KG1 (cell line): ENCODE measurements around the gene FGF10.

ENCODE experiments used
- DNase-seq: peaks from one replicate; lab custom pipeline; 2025; lab: John Stamatoyannopoulos, UW

The FGF10 gene

DNA sequence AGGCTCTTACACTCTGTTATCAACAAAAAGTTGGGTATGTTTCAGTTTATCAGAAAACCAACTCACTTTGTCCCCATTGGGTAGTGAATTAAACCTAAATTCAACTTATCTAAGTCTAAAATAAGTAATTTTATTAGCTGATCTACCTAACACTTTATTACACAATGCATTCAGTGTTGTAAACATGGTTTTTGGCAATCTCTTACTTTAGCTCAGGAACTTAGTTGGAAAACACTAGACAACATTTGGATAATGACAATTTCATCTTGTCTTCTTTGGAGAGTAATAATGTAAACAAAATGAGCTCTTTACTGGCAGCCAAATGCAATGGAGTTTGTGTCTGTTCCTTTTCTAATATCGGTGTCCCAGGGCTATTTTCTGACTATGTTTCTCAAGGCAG lies 33.0 kb downstream of the FGF10 start:
- DNase-seq: no peak

DNA sequence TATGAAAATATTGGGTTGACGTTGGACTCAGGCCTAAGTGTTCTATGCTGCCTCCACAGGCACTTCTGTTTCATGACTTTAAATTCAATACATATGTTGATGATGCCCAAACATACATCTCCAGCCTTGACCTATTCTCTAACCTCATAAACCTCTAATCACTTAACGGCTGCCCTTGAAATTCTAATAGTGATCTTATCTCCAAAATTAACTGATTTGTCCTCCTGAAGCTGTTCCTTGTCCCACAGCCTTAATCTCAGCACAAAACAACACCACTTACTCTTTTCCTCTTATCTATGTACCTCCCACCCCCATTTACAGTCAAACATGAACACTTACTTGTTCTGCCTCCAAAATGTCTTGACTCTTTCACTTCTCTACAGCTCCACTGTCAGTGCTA lies 43.3 kb downstream of the FGF10 start:
- no peak for DNase-seq

DNA sequence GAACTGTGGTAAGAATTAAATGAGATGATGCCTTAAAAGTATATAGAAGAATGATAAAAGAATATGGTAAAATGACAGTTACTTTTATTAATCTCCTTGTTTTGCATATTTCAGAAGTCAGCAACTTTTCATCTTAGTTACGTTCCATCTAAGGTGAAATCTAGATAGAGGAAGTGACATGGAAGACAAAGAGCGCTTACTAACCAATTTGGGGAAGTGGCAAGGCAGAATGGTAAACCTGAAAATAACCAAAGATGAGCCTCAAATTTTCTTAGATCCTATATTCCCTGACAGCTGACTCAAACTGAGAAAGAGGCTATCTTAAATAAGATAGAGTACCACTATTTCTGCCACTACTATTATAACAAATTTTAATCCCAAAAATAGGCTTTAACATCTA lies 52.5 kb downstream of the FGF10 start:
- no peak for DNase-seq

DNA sequence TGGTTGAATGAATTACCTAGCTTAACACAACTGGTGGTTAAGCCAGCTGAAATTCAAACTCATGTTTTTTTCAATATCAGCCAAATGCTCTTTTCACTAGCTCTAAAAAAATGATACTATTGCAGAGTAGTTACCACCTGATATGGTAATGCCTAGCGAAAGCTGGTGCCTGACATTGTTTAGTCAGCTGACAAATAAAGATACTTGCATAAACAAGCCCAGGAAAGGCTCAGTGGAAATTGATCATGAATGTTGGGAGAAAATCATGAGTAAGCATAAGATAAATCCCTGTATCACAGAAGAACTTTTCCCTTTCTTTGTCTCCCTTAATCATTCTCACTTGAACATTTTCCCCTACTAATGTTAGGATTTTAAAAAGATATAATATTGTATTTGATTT lies 54.6 kb downstream of the FGF10 start:
- no peak for DNase-seq

DNA sequence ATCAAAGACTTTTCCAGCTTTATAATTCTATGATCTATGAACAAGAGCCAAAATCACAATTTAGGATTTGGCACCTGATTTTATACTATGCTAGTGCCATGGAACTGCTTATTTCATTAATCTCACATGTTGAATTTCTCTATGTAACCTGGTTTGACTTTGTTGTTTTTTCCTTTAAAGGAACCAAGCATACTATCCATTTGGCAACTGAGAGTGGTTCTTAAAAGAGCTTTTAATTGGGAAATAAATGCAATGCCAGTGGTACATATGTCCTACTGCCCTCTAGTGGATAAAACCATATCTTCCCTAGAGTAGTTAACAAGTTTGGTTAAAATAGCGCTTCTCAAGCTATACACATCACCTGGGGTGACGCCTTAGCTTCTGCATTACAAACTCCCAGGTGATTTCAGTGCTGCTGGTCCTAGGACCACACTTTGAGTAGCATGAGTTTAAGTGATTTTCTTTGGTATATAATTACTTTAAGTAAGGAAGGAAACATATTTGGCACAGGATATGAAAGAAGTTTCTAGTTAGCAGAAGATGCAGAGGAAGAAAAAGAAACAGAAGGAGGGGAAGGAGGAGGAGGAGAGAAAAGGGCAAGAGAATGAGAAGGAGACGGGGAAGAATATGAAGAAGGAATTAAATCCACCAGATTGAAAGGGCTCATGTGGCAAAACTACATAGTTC lies 56.8 kb downstream of the FGF10 start:
- peak; percentile 2 for DNase-seq

DNA sequence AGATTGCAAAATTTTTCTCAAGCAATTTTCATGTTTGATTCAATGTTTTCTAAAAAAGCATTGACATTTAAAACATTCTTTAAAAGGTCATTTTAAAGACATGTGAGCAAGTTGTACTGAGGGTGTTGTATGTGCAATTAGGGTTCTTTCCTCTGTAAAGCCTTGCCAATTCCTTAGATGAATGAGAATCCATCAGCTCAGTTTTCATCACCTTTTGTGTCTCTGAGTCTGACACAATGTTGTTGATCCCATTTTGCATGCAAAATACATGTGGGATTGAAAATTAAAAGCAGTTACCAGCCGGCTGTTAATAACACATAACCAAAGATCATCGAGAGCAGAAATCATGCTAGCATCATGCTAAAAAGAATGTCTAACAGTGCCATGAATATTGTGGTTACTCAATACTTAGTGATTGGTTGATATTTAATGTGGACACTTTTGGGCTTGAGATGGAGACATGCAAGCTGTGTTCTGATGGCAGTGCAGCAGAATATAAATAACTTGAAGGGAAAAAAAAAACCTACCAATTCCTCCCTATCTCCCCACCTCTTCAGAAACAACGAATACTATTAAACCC lies 57.7 kb downstream of the FGF10 start:
- no peak for DNase-seq

DNA sequence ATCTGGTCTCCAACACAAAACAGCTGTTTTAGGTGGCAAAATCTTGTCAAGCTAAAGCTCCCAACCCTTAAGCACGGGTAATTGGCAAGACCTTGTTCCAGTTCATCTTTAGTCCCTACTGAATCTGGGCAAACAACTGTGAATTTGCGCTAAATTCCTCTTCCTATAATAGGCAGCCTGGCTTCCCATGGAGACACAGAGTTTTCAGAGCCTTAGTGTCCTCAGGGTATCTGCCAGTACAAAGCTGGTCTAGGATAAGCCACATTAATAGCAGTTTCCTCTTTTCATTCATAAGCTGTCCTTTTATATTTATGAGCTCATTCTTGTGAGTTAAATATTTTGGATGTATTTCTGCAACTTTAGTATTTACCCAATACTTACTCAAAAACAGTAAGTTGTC lies 59.5 kb downstream of the FGF10 start:
- no peak for DNase-seq

DNA sequence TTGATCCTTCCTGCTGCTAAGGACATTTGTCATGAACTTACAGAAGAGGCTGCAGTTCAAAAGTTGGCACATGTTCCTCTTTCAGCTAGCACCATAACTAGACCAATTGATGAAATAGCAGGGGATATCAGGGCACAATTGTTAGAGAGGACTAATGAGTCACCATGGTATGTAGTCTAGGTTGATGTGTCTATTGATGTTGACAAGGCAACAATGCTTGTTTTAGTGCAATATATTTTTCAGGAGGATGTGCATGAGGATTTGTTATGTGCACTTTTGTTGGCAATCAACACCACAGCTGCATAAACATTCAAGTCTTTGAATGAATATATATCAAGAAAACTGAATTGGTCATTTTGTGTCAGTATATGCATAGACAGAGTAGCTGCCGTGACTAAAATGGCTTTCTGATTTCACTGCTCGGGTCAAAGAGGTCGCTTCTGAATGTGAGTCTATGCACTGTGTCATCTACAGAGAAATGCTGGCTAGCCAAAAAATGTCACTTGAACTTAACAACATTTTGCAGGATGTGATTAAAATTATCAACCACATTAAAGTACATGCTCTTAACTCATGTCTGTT lies 68.0 kb downstream of the FGF10 start:
- DNase-seq: no peak

DNA sequence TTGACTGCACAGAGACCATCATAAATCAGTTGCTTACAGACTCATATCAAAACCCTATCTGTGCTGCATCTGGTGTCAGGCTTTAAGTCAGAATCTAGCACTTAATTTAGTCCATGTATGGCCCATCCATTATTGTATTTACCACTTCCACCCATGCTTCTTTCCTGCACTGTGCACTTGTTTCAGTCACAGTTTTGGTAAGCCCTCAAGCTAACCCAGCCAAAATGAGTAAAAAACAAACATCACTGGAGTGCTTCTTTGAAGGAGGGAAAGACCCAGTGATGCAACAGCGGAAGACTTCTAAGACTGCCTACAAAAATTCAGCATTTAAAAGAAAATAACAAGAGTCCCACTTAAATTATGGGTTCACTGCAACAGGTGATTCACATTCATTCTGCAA lies 69.0 kb downstream of the FGF10 start:
- DNase-seq: no peak

DNA sequence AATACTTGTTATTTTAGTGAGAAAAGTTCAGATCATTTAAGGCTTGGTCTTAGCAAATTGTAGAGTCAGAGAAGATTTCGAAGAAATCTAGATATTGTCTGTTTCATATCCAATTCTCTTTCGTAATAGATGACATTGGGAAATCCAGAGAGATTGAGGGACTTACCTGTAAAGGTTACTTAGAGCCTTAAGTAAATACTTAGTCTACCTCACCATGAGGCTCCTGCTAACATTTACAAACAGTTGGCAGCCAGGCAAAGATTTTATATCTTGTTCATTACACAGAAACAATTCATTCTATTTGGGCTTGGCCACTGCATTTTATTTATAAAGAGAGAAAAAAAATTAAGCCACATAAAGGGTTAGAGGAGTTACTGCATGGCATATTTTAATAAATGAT lies 70.3 kb downstream of the FGF10 start:
- no peak for DNase-seq

DNA sequence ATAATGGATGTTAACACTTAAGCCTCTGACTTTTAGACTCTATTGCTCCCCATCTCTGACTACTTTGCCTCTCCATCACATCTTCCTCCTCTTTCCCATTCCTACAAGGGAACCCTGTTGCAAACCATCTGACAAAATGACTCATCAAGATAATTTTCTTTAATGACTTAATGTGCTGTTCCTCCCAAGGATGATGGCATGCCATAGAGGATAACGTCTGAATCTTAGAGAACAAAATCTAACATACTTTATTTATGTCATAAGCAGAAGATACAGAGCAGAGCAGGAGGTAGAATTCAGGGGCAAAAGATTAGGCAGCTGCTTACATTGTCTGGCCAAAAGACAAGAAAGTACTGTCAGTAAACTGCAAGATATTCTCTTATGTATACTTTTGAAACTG lies 76.8 kb downstream of the FGF10 start:
- no peak for DNase-seq

DNA sequence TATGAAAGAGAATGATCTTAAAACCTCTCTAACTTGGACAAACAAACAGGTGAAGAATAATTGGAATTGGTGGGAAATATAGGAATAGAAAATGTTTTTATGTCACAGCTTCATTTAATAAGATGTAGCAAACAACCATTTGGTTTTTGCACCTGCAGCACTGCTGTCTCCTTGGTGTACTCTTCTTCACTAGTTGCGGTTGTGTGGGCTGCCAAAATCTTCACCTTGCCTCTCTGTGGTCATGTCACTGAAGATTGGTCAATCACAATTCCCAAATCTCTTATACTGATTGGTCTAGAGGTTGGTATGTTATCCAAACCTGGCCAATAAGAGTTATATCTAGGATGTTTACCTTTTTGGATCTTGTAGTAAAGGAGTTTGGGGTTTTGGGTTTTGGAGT lies 88.7 kb downstream of the FGF10 start:
- DNase-seq: no peak

DNA sequence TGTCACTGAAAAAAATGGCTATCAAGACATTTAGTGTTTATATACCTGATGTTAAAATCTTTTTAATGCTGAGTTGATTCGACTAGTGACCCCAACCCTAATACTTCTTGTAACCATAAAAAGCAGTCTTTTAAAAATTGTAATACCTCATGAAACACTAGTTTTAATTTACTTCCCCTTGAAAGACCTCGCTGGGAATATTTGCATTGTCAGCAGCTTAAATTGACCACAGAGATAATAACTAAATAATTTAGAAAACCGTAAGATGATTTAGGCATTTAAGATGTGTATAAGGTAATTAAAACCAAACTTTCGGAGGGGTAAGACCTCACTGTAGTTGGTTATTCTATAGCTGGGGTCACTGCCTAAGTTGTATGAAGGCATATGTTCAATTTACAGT lies 89.8 kb downstream of the FGF10 start:
- no peak for DNase-seq

DNA sequence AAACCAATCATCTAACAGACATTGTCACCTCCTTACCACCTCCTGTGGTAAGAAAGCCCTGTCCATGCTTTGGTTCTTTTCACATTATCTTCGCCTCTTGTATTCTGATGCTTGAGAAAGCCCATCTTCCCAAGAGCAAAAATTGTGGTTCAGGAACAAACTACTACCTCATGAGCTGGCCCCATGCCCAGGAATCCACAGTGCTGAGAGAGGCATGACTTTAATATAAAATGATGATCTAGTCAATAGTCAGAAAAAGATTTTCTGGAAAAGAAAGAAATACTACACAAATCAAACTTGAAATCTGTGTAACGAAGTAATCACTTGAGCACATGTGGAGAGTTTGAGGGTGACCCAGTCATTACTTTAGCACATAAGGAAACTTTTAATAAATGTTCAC lies 94.7 kb downstream of the FGF10 start:
- DNase-seq: no peak

DNA sequence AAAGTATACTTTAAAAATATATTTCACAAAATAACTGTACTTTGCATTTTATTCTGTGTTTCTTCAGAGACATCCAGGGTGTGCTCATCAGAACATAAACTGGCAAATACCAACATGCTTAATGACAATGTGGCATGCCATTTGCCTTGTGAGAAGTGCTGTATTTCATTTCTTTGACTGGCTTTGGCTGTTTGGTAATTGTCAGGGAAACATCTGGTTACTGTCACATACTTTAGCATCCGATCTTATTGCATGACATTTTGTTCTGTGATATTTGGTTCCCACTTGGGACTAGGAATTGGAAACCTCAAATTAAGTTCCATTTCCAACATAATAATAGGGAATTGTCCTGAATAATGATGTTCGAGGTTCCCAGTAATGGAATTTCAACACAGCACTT lies 96.5 kb downstream of the FGF10 start:
- DNase-seq: no peak

DNA sequence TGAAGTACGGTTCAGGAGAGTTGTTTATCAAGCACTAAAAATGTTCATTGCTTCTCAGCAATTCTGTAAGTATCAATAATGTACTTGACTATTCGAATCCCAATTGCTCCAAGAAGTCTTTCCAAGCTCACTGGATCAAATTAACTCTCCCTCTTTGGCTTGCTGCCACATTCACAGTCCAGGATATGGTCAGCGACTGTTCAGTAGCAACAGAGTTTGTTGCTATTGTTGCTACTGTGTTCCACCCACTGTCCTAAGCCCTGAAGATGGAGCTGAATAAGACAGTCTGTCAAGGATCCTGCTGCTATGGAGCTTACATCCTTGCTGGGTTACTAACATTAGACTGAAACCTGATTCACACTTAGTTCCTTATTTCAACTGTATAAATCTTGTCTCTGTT lies 110.8 kb downstream of the FGF10 start:
- no peak for DNase-seq

DNA sequence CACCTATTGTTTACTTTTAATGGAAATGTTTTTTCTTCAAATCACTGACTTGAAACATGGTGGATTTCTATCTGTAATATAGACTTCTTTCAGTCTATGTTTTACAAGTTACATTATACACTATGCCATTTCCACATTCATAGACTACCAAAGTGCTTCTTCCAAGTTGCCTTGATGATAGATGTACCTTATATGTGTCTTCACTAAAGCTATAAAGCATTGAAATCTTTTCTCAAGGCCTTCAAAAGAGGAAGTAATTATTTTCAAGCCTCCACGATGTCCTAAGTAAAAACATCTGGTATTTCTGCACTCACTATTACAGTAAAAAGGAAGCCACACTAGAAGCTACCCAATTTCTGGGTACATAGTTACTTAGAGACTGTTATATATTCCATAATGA lies 113.3 kb downstream of the FGF10 start:
- no peak for DNase-seq

DNA sequence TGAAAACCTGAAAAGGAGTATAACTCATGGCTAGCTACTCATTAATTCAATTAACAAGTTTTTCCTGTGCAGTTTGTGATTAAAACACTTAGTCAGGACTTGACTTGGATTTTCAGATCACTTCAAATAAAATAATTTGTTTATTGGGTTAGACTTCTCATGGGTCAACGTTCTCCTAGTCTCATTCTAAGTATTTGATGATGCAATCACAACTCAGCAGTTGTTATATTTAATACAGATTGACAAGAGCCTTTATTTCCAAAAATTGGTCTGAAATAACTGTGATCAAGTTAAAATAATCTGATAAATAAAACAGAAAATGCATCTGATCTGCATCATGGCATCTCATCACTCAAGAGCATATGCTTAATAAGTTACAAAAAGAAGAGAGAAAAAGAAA lies 113.9 kb downstream of the FGF10 start:
- DNase-seq: no peak

DNA sequence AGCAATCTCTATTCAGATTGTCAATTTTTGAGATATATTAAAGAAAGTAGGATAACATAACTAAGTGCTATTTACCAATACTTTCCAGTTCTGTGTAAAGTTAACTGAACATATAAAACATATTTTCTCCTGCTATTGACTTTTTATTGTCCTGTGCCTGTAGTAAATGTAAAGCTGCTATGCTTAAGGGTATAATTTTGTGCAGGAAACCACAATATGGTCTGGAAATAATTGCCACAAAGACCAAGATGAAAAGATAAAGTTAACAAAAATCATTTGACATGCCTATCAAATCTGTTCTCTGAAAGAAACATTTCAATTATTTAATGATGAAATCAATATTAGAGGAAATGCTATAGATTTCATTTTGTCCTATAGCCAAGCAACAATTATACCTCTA lies 121.3 kb downstream of the FGF10 start:
- no peak for DNase-seq

DNA sequence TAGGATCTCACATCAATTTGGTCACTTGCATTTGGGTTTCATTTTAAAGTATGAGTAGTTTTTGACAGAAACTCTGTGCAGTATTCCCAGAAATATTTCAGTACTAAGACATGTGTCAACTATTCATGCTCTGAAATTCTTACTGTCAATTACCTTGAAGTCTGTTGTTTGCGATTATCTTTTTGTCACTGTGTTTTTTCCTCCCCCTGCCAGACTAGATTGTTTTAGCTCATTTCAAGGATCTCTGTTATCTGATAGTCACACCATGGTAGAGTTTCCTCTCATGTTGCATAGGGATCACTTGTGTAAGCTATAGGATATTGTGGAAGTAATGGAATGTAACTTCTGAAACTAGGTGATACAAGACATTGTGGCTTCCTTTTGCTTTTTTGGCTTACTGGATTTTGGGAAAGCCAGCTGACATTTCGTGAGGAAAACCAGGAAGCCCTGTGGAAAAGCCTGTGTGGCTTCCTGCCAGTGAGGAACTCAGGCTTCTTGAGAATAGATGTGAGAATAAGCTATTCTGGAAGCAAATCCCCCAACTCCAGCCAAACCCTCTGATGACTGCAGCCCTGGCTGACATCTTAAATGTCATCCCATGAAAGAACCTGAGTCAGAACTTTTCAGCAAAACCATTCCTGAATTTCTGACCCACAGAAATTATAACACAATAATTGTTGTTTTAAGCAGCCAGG lies 122.2 kb downstream of the FGF10 start:
- DNase-seq: no peak

DNA sequence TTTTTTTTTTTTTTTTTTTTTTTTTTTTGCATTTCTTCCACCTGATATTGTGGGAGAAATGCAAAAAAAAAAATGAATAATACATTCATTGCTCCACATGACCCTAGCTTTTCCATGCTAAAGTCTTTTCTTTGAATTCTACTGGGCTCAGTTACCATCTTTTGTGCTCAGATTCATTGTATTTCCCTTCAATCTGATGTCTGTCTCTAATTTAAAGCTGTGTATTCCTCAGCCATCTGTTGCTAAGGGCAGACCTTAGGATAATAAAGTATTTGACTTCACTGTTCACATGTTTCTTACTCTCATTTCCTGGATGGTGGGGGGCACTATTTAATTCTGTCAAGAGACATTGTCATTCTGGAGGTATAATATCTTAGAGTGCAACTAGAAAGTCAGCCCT lies 123.5 kb downstream of the FGF10 start:
- no peak for DNase-seq

DNA sequence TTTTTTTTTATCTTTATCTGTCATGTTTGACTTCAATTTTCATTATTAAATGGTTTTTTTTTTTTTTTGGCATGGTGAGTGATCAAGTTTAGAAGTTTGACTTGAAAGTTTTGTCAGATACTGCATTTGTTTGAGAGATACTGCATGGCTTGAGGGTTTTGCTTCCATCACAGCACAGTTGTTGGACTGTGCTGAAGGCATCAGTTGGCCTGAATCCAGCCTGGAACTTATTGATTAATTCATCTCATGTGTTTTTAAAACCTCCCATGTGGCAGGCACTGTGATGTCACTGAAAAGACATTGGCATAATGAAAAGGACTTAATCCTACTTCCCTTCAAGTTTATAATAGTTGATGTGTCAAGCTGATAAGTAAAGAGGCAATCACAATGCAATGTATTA lies 128.4 kb downstream of the FGF10 start:
- no peak for DNase-seq

DNA sequence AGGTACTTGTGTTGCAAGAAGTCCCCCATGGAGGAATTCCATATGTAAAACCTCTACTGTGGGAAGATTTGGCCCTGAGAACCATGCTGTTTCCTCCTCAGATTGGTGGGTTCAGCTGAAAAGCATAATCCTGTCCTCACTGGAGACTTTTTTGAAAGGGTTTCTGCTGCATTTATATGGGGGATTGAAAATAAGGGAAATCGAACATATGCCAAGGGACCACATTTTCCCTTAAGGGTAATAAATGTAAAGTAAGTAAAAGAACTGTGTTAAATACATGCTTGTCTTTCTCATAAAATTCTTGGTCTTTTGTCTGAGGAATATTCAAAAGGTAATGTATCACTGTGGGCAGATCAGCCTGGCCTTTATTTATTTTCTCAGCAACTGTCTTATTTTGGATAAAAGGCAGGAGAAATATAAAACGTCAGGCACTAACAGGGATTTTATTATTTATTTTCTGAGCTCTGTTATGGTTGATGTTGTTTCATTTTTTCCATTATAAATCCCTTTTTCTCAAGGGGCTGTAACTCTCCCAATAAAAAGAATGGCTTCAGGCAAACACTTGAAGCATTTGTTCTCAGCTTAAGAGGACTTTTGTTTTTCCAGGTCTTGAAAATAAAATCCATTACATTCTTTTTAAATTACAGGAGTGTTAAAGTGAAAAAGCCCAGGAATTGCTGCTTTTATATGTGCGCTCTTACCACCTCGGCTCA lies 131.4 kb downstream of the FGF10 start:
- no peak for DNase-seq
